PC-3 (cell line): ENCODE data around the gene UPF1. TPM values are rescaled to one million over a fixed set of nuclear protein-coding genes. Genes with fewer than 3 reads are reported as not detected.

Experiments
- ATAC-seq: fragments of 200-7000 bp; cut with Tn5 transposase; 2 replicates; pipeline ENCODE4 v1.9.1; 2020; ENCODE audit warnings: mild to moderate bottlenecking, moderate library complexity
- BruUV-seq: library from RNA; stranded (reverse); fragments of 400-500 nt; replicated peaks from 2 replicates; lab custom pipeline; 2021; lab: Mats Ljungman, UMichigan
- CTCF ChIA-PET: fragments of 300-600 bp; sonication (Branson Sonifier 250); formaldehyde crosslinking; loops from one replicate; lab custom pipeline; 2022; ENCODE audit warnings: antibody characterized with exemption; lab: Charles Lee
- POLR2A ChIA-PET: fragments of 300-600 bp; sonication (Branson Sonifier 250); formaldehyde crosslinking; loops from one replicate; lab custom pipeline; 2022; ENCODE audit warnings: antibody characterized with exemption; ENCODE audit not compliant: unreplicated experiment; lab: Charles Lee
- DNase-seq: peaks from one replicate; pipeline ENCODE4 v3.0.0-alpha.2; 2015
- H2AFZ ChIP-seq: fragments of 300-600 bp; sonication (generic); 2 replicates; pipeline ENCODE4 v1.6.0; 2016; ENCODE audit warnings: antibody characterized with exemption, low read length
- H3F3A ChIP-seq: fragments of 300-600 bp; sonication (generic); one replicate; pipeline ENCODE4 v1.6.0; 2017; ENCODE audit warnings: antibody characterized with exemption, low read length, control low read depth, mild to moderate bottlenecking; ENCODE audit not compliant: unreplicated experiment
- H3K27ac ChIP-seq: fragments of 300-600 bp; sonication (generic); 2 replicates; pipeline ENCODE4 v1.5.1; 2016; ENCODE audit warnings: mild to moderate bottlenecking, low read length
- H3K27me3 ChIP-seq: fragments of 300-600 bp; sonication (generic); 2 replicates; pipeline ENCODE4 v1.6.1; 2016; ENCODE audit warnings: low read length, mixed read lengths
- H3K36me3 ChIP-seq: fragments of 300-600 bp; sonication (generic); 2 replicates; pipeline ENCODE4 v1.6.1; 2016; ENCODE audit warnings: low read depth, mixed run types, low read length, mixed read lengths
- H3K4me1 ChIP-seq: fragments of 300-600 bp; sonication (generic); 2 replicates; pipeline ENCODE4 v1.5.1; 2016; ENCODE audit warnings: low read length; ENCODE audit not compliant: insufficient read depth
- H3K4me2 ChIP-seq: fragments of 300-600 bp; sonication (generic); 2 replicates; pipeline ENCODE4 v1.6.0; 2016; ENCODE audit warnings: low read length
- H3K4me3 ChIP-seq: fragments of 300-600 bp; sonication (generic); 2 replicates; pipeline ENCODE4 v1.5.1; 2016; ENCODE audit warnings: mild to moderate bottlenecking, low read length, mixed read lengths
- H3K79me2 ChIP-seq: fragments of 300-600 bp; sonication (generic); 2 replicates; pipeline ENCODE4 v1.6.1; 2017; ENCODE audit warnings: low read length, mixed read lengths
- H3K9ac ChIP-seq: fragments of 300-600 bp; sonication (generic); 2 replicates; pipeline ENCODE4 v1.6.0; 2016; ENCODE audit warnings: mild to moderate bottlenecking, low read length
- H3K9me2 ChIP-seq: fragments of 300-600 bp; sonication (generic); replicated peaks from 2 replicates; pipeline ENCODE4 v1.6.1; 2016; ENCODE audit warnings: mixed run types, low read length, mixed read lengths
- H3K9me3 ChIP-seq: fragments of 300-600 bp; sonication (generic); 2 replicates; pipeline ENCODE4 v1.6.1; 2016; ENCODE audit warnings: low read length, mixed read lengths
- H4K20me1 ChIP-seq: fragments of 300-600 bp; sonication (generic); 2 replicates; pipeline ENCODE4 v1.6.1; 2016; ENCODE audit warnings: low read length, mixed read lengths
- EZH2 ChIP-seq: fragments of 300-600 bp; sonication (generic); IDR thresholded peaks from one replicate; pipeline ENCODE4 v1.6.1; 2017; ENCODE audit warnings: antibody characterized with exemption, mild to moderate bottlenecking, low read length; ENCODE audit not compliant: unreplicated experiment
- EZH2phosphoT487 ChIP-seq: fragments of 300-600 bp; sonication (generic); IDR thresholded peaks from 2 replicates; pipeline ENCODE4 v1.6.1; 2018; ENCODE audit warnings: mild to moderate bottlenecking, antibody characterized with exemption, low read length, borderline replicate concordance
- intact Hi-C: fragments of 100-400 bp; cut with micrococcal nuclease; formaldehyde crosslinking; loops from 2 replicates; pipeline ENCODE4 v1.9.0; 2023
- total RNA-seq: library from RNA; depleted of rRNA; stranded (reverse); fragments of >200 nt; gene quantifications from 2 replicates; pipeline ENCODE4 v1.2.3, GENCODE V29; 2014
- TF ChIP-seq, protein P1 (sequence below): fragments of 300-600 bp; sonication (generic); conservative IDR thresholded peaks from 2 replicates; pipeline ENCODE4 v1.5.1; 2017; ENCODE audit warnings: antibody characterized with exemption, low read depth, mild to moderate bottlenecking, low read length

The UPF1 gene
- total RNA-seq, 1 experiment from 2014 or later = 97.1 TPM

DNA sequence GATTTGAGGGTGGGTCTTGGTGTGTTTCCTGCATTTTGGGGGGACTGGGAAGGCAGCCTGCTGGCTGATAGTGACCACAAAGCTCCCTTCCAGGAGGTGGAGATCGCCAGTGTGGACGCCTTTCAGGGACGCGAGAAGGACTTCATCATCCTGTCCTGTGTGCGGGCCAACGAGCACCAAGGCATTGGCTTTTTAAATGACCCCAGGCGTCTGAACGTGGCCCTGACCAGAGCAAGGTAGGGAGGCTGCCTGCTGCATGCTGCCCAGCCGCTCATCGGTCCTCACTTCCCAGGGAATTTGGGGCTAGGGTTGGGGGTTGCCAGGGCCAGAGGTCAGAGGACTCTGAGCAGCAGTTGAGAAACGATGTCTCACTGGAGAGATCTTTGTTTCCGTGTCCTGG is 30.2 kb downstream of the UPF1 start:
- H4K20me1 ChIP-seq = peaks cover 3% of the 10 kb centered on the region; the same call in 1 of the 2 replicates
- peaks cover 63% of the 10 kb centered on the region for H3K36me3 ChIP-seq
- no TSS peak for BruUV-seq

DNA sequence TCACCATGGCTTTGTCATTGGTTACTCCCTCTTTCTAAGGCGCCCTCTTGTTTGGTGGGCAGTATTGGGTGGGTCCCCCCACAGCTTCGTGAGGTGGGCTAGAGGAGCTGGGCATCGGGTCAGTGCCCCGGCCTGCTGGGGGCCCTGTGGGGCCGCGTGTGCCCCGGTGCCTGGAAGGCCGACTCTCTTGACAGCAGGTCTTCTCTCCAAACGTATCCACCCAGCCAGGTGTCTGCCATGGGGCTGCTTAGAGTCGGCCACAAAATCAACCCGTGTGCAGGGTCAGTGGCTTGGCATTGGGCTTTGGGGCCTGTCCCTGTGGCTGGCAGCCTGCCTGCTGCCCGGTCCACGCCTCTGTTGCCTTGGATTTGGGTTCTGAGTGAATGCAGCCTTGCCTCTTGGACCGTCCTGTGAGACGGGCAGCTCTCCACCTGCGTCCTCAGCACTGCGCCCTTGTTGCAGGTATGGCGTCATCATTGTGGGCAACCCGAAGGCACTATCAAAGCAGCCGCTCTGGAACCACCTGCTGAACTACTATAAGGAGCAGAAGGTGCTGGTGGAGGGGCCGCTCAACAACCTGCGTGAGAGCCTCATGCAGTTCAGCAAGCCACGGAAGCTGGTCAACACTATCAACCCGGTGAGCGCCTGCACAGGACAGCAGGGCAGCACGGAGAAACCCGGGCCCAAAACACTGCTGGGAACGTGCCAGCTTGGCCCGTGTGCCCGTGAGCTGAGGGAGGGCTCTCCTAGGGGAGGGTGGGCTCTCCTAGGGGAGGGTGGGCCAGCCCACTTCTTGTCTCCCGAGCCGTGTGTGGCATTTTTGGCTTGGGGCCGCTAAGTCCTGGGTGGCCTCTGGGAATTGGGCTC is 31.4 kb downstream of the UPF1 start:
- H3K9me3 ChIP-seq = no peaks in the 10 kb centered on the region
- no peak overlapping the region for H3K4me3 ChIP-seq
- H3K4me1 ChIP-seq = no peaks in the 10 kb centered on the region
- intact Hi-C loops = no loop called here
- peaks cover 3% of the 10 kb centered on the region; the same call in 1 of the 2 replicates for H4K20me1 ChIP-seq
- H3K9me2 ChIP-seq = no peaks in the 10 kb centered on the region
- TF ChIP-seq EZH2 (no peak), EZH2phosphoT487 (no peak)
- TF ChIP-seq, protein P1, sequence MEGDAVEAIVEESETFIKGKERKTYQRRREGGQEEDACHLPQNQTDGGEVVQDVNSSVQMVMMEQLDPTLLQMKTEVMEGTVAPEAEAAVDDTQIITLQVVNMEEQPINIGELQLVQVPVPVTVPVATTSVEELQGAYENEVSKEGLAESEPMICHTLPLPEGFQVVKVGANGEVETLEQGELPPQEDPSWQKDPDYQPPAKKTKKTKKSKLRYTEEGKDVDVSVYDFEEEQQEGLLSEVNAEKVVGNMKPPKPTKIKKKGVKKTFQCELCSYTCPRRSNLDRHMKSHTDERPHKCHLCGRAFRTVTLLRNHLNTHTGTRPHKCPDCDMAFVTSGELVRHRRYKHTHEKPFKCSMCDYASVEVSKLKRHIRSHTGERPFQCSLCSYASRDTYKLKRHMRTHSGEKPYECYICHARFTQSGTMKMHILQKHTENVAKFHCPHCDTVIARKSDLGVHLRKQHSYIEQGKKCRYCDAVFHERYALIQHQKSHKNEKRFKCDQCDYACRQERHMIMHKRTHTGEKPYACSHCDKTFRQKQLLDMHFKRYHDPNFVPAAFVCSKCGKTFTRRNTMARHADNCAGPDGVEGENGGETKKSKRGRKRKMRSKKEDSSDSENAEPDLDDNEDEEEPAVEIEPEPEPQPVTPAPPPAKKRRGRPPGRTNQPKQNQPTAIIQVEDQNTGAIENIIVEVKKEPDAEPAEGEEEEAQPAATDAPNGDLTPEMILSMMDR = no peak
- ChIA-PET CTCF (no interaction called here), POLR2A (no interaction called here)
- H3K4me2 ChIP-seq = no peak overlapping the region
- no peak overlapping the region for H2AFZ ChIP-seq
- ATAC-seq (no peak), DNase-seq (no peak)
- H3K9ac ChIP-seq = no peak overlapping the region
- BruUV-seq = no TSS peak
- H3K36me3 ChIP-seq = peaks cover 67% of the 10 kb centered on the region
- H3K79me2 ChIP-seq = no peaks in the 10 kb centered on the region
- H3K27me3 ChIP-seq = no peaks in the 10 kb centered on the region
- H3K27ac ChIP-seq = no peak overlapping the region
- H3F3A ChIP-seq = no peaks in the 10 kb centered on the region

More for the DNA sequence above, 30.2 kb downstream of the UPF1 start:
- intact Hi-C loops = no loop called here
- H3K79me2 ChIP-seq = no peaks in the 10 kb centered on the region
- no peak overlapping the region for H2AFZ ChIP-seq
- H3K9me3 ChIP-seq = no peaks in the 10 kb centered on the region
- no peak for ATAC-seq
- no peak overlapping the region for H3K4me3 ChIP-seq
- TF ChIP-seq EZH2phosphoT487 (no peak), EZH2 (no peak)
- TF ChIP-seq, protein P1 = no peak
- DNase-seq = no peak
- POLR2A ChIA-PET = interaction anchor here (0.6 kb wide), 1 partner anchor 81 kb away, joined by 3 read pairs; no protein-coding TSS in a partner anchor
- CTCF ChIA-PET = no interaction called here
- H3K27ac ChIP-seq = no peak overlapping the region
- no peaks in the 10 kb centered on the region for H3K9me2 ChIP-seq
- no peaks in the 10 kb centered on the region for H3F3A ChIP-seq
- H3K27me3 ChIP-seq = no peaks in the 10 kb centered on the region
- no peaks in the 10 kb centered on the region for H3K4me1 ChIP-seq
- no peak overlapping the region for H3K9ac ChIP-seq
- no peak overlapping the region for H3K4me2 ChIP-seq

DNA sequence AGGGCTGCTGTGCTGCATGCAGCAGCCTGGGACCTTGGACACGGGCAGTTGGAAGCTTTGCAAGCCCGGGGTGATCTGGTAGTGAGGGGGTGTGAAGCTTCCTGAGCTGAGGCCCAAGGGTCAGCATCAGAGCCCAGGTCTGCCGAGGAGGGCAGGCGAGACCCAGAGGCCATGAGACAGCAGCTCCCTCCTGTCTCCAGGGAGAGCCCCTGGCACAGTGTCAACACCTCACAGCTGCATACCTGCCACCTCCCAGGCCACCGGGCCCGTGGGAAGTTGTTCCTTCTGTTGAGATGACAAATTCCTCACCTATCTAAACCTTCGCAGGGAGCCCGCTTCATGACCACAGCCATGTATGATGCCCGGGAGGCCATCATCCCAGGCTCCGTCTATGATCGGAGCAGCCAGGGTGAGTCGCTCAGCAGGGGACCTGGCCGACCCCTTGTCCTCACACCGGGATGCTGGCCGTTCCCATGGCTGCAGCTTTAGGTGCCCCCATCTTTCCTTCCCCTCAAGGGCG is 32.1 kb downstream of the UPF1 start:
- Histone ChIP-seq H3K36me3 (peaks cover 61% of the 10 kb centered on the region), H2AFZ (no peak overlapping the region), H3F3A (no peaks in the 10 kb centered on the region), H3K4me1 (no peaks in the 10 kb centered on the region), H3K4me3 (no peak overlapping the region), H4K20me1 (peaks cover 3% of the 10 kb centered on the region; the same call in 1 of the 2 replicates), H3K79me2 (no peaks in the 10 kb centered on the region), H3K9me3 (no peaks in the 10 kb centered on the region), H3K9me2 (no peaks in the 10 kb centered on the region), H3K4me2 (no peak overlapping the region), H3K27ac (no peak overlapping the region), H3K9ac (no peak overlapping the region), H3K27me3 (no peaks in the 10 kb centered on the region)
- POLR2A ChIA-PET = no interaction called here
- intact Hi-C loops = no loop called here
- DNase-seq (no peak), ATAC-seq (no peak)
- CTCF ChIA-PET = no interaction called here
- no TSS peak for BruUV-seq
- TF ChIP-seq EZH2 = no peak
- TF ChIP-seq EZH2phosphoT487 = no peak
- TF ChIP-seq, protein P1 = no peak
